Liver (tissue), 3 donors: ENCODE results near the gene PPIA.
"Not testable (repeated sequence)": the region's sequence is repeated elsewhere in the genome, so short reads cannot be mapped to it uniquely, and the experiment has no call there.

Experiments
- GABPA ChIP-seq, 2 donors: IDR thresholded peaks in 1 of 2; conservative IDR thresholded peaks in 1 of 2; 2 replicates each; pipeline ENCODE4 v1.6.1; 2016; ENCODE audit warnings: antibody characterized with exemption in 2 of 2, mild to moderate bottlenecking in 1 of 2, moderate library complexity in 1 of 2
- HNF4A ChIP-seq, 2 donors: conservative IDR thresholded peaks; 2 replicates each; pipeline ENCODE4 v1.6.1; 2016; ENCODE audit warnings: antibody characterized with exemption in 2 of 2, mild to moderate bottlenecking in 2 of 2
- HNF4G ChIP-seq: IDR thresholded peaks from 2 replicates; pipeline ENCODE4 v1.6.1; 2016; ENCODE audit warnings: antibody characterized with exemption
- JUND ChIP-seq, 2 donors: IDR thresholded peaks; 2 replicates each; pipeline ENCODE4 v1.6.1; 2016; ENCODE audit warnings: antibody characterized with exemption in 2 of 2
- RAD21 ChIP-seq, 2 donors: IDR thresholded peaks; 2 replicates each; pipeline ENCODE4 v1.6.1; 2016; ENCODE audit warnings: antibody characterized with exemption in 2 of 2, mild to moderate bottlenecking in 2 of 2
- RXRA ChIP-seq, 2 donors: IDR thresholded peaks; 2 replicates each; pipeline ENCODE4 v1.6.1; 2017 to 2018; ENCODE audit warnings: antibody characterized with exemption in 2 of 2, mild to moderate bottlenecking in 1 of 2
- SP1 ChIP-seq: IDR thresholded peaks from 2 replicates; pipeline ENCODE4 v1.6.1; 2018; ENCODE audit warnings: antibody characterized with exemption, mild to moderate bottlenecking
- TAF1 ChIP-seq: conservative IDR thresholded peaks from 2 replicates; pipeline ENCODE4 v1.6.1; 2016; ENCODE audit warnings: antibody characterized with exemption, mild to moderate bottlenecking
- YY1 ChIP-seq: IDR thresholded peaks from 2 replicates; pipeline ENCODE4 v1.6.1; 2016; ENCODE audit warnings: antibody characterized with exemption, mild to moderate bottlenecking
- TF ChIP-seq, protein P1 (sequence below): fragments of 150-350 bp; IDR thresholded peaks from 2 replicates; pipeline ENCODE4 v1.5.1; 2017; ENCODE audit warnings: improper control_type of control experiment, low read depth, low read length; ENCODE audit not compliant: missing input control
- TF ChIP-seq, protein P2 (sequence below): IDR thresholded peaks from 2 replicates; pipeline ENCODE4 v1.6.1; 2016; ENCODE audit warnings: antibody characterized with exemption
- TF ChIP-seq, protein P3 (sequence below): IDR thresholded peaks from 2 replicates; pipeline ENCODE4 v1.6.1; 2016; ENCODE audit warnings: antibody characterized with exemption
- TF ChIP-seq, protein P4 (sequence below): IDR thresholded peaks from 2 replicates; pipeline ENCODE4 v1.6.1; 2016; ENCODE audit warnings: antibody characterized with exemption, mild to moderate bottlenecking
- TF ChIP-seq, protein P5 (sequence below): IDR thresholded peaks from 2 replicates; pipeline ENCODE4 v1.6.1; 2016; ENCODE audit warnings: antibody characterized with exemption
- donor health status: healthy.
- donor health status: healthy.

DNA sequence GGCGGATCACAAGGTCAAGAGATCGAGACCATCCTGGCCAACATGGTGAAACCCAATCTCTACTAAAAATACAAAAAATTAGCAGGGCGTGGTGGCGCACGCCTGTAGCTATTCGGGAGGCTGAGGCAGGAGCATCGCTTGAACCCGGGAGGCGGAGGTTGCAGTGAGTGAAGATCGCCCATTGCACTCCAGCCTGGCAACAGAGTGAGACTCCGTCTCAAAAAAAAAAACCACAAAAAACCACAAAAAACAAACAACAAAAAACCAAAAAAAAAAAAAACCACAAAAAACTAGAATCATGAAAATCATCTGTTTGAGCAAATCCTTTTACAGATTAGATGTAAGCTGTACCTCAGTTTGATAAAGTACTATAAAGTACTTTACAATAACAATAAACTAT is 49.9 kb downstream of the PPIA start:
- not testable (repeated sequence) for TF ChIP-seq GABPA (IDR thresholded peaks at IDR 0.05 in 1 of 2, conservative IDR thresholded peaks at IDR 0.05 in 1 of 2); TAF1; HNF4G; RAD21 (IDR thresholded peaks at IDR 0.05); HNF4A (conservative IDR thresholded peaks at IDR 0.05); YY1; SP1; JUND (IDR thresholded peaks at IDR 0.05); RXRA (IDR thresholded peaks at IDR 0.05)
- TF ChIP-seq, protein P1, sequence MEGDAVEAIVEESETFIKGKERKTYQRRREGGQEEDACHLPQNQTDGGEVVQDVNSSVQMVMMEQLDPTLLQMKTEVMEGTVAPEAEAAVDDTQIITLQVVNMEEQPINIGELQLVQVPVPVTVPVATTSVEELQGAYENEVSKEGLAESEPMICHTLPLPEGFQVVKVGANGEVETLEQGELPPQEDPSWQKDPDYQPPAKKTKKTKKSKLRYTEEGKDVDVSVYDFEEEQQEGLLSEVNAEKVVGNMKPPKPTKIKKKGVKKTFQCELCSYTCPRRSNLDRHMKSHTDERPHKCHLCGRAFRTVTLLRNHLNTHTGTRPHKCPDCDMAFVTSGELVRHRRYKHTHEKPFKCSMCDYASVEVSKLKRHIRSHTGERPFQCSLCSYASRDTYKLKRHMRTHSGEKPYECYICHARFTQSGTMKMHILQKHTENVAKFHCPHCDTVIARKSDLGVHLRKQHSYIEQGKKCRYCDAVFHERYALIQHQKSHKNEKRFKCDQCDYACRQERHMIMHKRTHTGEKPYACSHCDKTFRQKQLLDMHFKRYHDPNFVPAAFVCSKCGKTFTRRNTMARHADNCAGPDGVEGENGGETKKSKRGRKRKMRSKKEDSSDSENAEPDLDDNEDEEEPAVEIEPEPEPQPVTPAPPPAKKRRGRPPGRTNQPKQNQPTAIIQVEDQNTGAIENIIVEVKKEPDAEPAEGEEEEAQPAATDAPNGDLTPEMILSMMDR = not testable (repeated sequence)
- TF ChIP-seq, protein P2, sequence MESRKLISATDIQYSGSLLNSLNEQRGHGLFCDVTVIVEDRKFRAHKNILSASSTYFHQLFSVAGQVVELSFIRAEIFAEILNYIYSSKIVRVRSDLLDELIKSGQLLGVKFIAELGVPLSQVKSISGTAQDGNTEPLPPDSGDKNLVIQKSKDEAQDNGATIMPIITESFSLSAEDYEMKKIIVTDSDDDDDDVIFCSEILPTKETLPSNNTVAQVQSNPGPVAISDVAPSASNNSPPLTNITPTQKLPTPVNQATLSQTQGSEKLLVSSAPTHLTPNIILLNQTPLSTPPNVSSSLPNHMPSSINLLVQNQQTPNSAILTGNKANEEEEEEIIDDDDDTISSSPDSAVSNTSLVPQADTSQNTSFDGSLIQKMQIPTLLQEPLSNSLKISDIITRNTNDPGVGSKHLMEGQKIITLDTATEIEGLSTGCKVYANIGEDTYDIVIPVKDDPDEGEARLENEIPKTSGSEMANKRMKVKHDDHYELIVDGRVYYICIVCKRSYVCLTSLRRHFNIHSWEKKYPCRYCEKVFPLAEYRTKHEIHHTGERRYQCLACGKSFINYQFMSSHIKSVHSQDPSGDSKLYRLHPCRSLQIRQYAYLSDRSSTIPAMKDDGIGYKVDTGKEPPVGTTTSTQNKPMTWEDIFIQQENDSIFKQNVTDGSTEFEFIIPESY = not testable (repeated sequence)
- TF ChIP-seq, protein P3, sequence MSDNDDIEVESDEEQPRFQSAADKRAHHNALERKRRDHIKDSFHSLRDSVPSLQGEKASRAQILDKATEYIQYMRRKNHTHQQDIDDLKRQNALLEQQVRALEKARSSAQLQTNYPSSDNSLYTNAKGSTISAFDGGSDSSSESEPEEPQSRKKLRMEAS = not testable (repeated sequence)
- TF ChIP-seq, protein P4, sequence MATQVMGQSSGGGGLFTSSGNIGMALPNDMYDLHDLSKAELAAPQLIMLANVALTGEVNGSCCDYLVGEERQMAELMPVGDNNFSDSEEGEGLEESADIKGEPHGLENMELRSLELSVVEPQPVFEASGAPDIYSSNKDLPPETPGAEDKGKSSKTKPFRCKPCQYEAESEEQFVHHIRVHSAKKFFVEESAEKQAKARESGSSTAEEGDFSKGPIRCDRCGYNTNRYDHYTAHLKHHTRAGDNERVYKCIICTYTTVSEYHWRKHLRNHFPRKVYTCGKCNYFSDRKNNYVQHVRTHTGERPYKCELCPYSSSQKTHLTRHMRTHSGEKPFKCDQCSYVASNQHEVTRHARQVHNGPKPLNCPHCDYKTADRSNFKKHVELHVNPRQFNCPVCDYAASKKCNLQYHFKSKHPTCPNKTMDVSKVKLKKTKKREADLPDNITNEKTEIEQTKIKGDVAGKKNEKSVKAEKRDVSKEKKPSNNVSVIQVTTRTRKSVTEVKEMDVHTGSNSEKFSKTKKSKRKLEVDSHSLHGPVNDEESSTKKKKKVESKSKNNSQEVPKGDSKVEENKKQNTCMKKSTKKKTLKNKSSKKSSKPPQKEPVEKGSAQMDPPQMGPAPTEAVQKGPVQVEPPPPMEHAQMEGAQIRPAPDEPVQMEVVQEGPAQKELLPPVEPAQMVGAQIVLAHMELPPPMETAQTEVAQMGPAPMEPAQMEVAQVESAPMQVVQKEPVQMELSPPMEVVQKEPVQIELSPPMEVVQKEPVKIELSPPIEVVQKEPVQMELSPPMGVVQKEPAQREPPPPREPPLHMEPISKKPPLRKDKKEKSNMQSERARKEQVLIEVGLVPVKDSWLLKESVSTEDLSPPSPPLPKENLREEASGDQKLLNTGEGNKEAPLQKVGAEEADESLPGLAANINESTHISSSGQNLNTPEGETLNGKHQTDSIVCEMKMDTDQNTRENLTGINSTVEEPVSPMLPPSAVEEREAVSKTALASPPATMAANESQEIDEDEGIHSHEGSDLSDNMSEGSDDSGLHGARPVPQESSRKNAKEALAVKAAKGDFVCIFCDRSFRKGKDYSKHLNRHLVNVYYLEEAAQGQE = not testable (repeated sequence)
- TF ChIP-seq, protein P5, sequence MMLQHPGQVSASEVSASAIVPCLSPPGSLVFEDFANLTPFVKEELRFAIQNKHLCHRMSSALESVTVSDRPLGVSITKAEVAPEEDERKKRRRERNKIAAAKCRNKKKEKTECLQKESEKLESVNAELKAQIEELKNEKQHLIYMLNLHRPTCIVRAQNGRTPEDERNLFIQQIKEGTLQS = not testable (repeated sequence)
